VCaP (cell line): ENCODE results near the gene IGF2BP2.

ENCODE experiments used
- H3K27ac ChIP-seq: fragments of 450-650 bp; 2 replicates; pipeline ENCODE4 v1.5.1; 2017
- CTCF ChIP-seq: fragments of 450-650 bp; conservative IDR thresholded peaks from 2 replicates; pipeline ENCODE4 v1.5.1; 2017; ENCODE audit warnings: mild to moderate bottlenecking, moderate library complexity

IGF2BP2 gene

GRCh38 chr3:185796431-185797107, 28.3 kb downstream of the IGF2BP2 start:
- TF ChIP-seq CTCF: no peak
- H3K27ac ChIP-seq: peak overlapping the region; percentile 33

DNA sequence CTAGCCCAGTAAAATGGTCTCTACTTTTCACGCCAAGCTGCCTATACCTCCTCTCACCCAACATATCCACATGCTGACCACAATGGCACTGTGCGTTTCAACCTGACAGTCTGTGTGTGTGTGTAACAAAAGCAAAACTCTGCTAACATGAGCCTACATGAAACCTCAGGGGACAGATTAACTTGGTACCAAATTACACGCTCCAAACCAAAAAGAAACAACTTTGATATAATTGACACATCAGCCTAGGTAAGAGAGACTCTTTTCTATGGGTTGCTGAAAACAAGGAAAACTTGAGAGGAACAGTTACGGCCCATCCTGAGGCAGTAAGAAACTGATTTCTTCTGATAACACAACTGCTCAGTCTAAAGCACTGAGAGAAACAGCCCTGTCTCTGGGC, 31.5 kb downstream of the IGF2BP2 start:
- TF ChIP-seq CTCF: no peak
- no peak overlapping the region for H3K27ac ChIP-seq

DNA sequence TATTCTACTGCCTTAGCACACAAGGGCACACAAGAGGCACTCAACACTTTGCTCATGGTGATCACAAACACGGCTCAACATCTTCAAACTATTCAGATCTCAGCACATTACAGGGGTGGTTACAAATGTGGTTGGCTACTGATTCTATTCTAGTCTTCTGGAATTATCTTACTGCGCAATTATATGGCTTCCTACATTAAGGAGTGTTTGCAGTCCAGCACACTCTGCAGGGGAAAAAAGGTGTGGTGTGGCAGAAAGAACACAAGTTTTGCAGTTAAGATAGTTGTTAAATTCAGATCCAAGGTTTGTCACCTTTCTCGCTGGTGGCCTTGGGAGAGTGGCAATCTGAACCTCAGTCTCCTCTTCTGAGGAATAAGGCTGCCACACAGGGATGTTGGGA, 31.9 kb downstream of the IGF2BP2 start:
- no peak for TF ChIP-seq CTCF
- H3K27ac ChIP-seq: no peak overlapping the region

DNA sequence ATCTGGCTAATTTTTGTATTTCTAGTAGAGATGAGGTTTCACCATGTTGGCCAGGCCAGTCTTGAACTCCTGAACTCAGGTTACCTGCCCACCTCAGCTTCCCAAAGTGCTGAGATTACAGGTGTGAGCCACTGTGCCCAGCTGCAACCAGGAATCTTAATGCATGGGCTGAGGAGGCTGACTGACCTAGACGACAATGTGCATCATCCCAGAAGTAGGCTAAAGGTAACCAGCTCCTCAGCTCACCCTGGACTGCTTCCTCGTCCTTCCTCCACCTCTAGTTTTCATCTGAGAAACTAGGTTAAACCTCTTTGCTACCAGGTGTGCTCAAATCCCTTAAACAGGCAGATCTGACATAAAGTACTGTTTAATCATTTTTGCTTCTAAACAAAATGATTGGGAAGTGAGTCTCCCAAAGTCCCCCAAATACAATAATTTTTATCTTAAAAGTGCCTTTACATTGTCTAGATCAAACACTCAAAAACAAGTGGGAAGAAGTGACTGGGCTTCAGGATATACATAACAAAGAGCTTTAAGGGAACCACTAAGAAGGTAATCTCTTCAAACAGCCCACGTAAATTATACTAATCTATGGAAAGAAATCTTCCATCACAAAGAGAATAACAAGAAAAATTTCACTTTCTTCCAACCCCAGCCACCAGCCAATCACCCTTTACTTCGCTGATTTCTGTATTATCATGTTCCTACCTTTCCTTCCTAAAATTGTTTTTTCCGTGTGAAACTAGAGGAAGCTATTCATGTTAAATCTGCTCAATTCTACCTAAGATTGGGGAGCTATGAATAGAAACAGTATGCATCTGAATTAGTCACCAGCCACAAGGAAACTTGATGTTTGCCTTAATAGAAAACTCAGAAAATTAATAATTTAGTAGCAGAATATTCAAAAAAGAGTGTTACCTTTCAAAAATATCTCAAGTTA, 34.7 kb downstream of the IGF2BP2 start:
- no peak overlapping the region for H3K27ac ChIP-seq
- TF ChIP-seq CTCF: no peak

GRCh38 chr3:185789134-185789533, 35.7 kb downstream of the IGF2BP2 start:
- TF ChIP-seq CTCF: no peak
- no peak overlapping the region for H3K27ac ChIP-seq

DNA sequence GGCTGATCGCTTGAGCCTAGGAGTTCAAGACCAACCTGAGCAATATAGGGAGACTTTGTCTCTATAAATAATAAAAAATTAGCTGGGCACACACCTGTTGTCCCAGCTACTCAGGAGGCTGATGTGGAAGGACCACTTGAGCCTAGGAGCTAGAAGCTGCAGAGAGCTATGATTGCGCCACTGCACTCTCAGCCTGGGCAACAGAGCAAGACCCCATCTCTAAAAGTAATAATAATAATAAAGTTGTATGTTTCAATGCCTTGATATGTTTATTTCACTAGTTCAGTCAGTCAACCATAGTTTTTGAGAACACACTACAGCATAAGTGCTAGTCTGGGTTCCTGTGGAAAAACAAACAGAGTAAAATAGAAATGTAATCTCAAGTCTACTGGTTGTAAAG, 36.5 kb downstream of the IGF2BP2 start:
- H3K27ac ChIP-seq: no peak overlapping the region
- TF ChIP-seq CTCF: no peak
